Measurements from ENCODE around the gene PIKFYVE.
"Not testable (repeated sequence)": the region's sequence is repeated elsewhere in the genome, so short reads cannot be mapped to it uniquely, and the experiment has no call there.

Gene PIKFYVE, protein sequence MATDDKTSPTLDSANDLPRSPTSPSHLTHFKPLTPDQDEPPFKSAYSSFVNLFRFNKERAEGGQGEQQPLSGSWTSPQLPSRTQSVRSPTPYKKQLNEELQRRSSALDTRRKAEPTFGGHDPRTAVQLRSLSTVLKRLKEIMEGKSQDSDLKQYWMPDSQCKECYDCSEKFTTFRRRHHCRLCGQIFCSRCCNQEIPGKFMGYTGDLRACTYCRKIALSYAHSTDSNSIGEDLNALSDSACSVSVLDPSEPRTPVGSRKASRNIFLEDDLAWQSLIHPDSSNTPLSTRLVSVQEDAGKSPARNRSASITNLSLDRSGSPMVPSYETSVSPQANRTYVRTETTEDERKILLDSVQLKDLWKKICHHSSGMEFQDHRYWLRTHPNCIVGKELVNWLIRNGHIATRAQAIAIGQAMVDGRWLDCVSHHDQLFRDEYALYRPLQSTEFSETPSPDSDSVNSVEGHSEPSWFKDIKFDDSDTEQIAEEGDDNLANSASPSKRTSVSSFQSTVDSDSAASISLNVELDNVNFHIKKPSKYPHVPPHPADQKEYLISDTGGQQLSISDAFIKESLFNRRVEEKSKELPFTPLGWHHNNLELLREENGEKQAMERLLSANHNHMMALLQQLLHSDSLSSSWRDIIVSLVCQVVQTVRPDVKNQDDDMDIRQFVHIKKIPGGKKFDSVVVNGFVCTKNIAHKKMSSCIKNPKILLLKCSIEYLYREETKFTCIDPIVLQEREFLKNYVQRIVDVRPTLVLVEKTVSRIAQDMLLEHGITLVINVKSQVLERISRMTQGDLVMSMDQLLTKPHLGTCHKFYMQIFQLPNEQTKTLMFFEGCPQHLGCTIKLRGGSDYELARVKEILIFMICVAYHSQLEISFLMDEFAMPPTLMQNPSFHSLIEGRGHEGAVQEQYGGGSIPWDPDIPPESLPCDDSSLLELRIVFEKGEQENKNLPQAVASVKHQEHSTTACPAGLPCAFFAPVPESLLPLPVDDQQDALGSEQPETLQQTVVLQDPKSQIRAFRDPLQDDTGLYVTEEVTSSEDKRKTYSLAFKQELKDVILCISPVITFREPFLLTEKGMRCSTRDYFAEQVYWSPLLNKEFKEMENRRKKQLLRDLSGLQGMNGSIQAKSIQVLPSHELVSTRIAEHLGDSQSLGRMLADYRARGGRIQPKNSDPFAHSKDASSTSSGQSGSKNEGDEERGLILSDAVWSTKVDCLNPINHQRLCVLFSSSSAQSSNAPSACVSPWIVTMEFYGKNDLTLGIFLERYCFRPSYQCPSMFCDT (N-terminal part only)

DNA sequence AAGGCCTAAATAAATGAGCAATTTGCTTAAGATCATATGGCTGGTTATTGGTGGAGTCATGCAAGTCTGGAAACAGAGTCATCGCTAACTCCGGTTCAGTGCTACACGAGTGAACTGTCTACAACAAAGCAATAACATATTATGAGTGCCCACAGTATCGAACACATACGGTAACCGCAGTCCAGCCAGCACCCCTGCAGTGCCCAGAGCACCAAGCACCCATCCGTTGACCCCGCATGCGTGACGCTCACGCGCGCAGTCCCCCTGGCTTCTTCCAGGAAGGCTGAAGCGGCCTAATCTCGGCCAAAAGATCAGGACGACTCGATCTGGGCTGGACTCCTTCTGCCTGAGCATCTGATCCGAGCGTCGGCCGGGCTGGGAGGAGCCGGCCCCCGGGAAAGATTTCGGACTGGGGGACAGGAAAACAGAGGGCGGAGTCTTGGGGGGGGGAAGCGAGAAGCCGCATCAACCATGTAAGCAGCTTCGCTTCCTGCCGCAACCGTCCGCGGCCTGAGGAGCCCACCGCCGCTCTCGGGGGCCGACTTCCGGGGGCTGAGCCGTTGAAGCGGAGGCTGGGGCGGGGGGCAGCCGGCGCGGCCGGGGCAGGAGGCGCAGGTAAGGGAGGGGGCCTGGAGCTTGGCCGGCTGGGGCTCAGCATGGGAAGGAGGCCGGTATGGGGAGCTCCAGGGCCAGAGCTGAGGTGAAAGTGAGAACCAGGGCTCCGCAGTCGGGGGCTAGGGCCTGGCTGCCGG, at the start of gene PIKFYVE:
PIKFYVE (plus strand) TSS at position 455 of the 752 bp plus-strand sequence. CDS start 5,265 bp downstream, outside the sequence.
- peak; percentile 96 to 100 (median 98) for DNase-seq
- intact Hi-C loops (cut with DNase I): loop anchor here (1.0 to 5.0 kb wide), 2 partner anchors 11 to 639 kb away; partner anchors contain the start of genes IDH1 and METTL21A

DNA sequence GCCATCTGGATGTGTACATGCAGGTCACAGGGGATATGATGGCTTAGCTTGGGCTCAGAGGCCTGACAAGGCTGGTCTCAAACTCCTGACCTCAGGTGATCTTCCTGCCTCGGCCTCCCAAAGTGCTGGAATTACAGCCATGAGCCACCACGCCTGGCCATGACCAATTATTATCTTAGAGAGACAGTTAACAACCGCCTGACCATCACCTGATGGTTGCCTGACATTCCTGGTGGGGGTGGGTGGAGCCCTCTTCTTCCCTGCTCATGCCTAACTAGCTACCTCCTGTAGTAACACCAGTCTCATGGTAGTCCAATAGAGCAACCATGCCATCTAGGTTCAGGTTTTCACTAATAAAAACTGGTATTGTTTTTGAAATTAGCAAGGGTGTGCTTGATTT, 44.2 kb upstream of the PIKFYVE start:
- DNase-seq; intact Hi-C loops (cut with DNase I): not testable (repeated sequence)

- DNase-seq: no peak
- intact Hi-C loops (cut with DNase I): no loop called here
Observed at GRCh38 chr2:208222351-208222750, 43.7 kb upstream of the PIKFYVE start.

GRCh38 chr2:208224802-208225201, 41.3 kb upstream of the PIKFYVE start:
- intact Hi-C loops (cut with DNase I): no loop called here
- no peak for DNase-seq

GRCh38 chr2:208227581-208228232, 38.3 kb upstream of the PIKFYVE start:
- no peak for DNase-seq
- intact Hi-C loops (cut with DNase I): no loop called here

- intact Hi-C loops (cut with DNase I): no loop called here
- DNase-seq: no peak
Observed at GRCh38 chr2:208228476-208228875, 37.6 kb upstream of the PIKFYVE start.

DNA sequence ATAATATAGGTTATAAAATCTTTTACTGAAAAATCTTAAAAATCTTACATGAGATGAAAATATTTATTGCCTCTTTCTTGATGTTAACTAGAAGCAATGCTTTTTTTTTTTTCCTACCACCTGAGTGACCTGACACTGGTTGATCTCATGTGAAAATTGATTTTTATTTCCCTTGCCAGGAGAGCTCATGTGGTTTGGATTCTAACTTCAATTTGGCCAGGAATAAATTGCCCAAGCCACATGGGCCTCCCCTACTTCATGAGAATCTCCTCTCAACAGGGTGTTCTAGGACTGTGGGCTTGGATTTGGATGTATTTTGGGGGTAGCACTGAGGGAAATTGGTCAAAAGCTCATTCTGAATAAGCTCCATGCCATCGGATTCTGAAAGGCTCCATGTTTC, 31.3 kb upstream of the PIKFYVE start:
- intact Hi-C loops (cut with DNase I): no loop called here
- DNase-seq: no peak

- intact Hi-C loops (cut with DNase I): no loop called here
- no peak for DNase-seq
Observed at GRCh38 chr2:208235860-208236259, 30.2 kb upstream of the PIKFYVE start.

DNA sequence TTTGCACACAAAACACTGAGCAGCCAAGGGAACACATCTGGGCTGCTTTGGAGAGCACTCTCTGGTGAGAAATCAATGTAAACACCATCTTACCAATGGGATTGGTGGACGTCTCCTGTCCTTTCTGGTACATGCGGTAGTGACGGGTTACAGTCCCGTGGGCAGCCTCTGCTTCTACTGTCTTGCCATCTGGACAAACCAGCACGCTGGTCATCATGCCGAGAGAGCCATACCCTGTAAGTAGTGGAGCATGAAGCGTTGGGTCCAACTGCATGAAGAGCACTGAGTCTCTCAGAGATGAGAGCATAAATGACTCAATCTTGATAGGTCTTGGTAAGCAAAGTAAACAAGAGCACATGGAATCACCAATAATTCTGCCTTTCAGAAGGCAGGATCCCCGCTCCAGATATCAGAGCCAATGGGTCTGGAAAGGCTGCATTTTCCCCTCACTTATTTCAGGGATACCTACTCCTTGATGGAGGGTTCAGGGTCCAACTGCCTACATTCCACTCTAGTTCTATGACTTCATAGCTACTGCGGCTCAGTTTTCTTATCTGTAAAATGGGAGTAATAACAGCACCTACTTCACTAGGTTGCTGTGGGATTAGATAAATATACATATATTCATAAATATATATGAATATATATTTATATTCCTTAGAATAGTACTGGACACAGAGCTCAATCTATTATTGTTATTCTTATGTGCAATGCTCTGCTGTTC, 26.1 kb upstream of the PIKFYVE start:
- DNase-seq: no peak
- intact Hi-C loops (cut with DNase I): no loop called here

DNA sequence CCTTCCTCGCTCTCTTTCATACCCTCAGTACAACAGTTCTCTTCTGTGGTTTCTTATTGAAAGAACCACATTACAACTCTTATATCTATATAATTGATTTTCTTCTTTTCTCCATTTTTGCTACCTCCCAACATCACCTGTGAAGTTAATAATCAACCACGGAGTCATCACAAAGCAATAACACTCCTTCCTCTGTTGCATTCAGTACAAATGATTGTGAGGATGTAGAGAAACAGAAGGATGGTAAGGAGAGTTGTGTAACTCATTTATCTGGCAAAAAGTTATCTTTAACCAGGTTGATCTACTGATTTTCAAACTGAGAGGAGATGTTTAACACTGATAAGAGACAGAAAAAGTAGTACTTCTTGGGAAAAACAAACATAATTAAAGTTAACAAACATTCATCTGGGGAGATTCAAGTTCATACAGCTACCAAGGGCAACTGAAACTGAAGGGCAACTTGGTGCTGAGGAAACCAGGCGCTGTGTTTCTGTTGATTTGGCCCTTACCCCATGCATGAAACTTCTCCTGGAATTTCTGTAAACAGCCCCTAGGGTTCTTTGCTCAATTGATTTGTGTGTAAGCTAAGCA, 25.3 kb upstream of the PIKFYVE start:
- no peak for DNase-seq
- intact Hi-C loops (cut with DNase I): no loop called here

- no peak for DNase-seq
- intact Hi-C loops (cut with DNase I): no loop called here
Observed at GRCh38 chr2:208244422-208244821, 21.6 kb upstream of the PIKFYVE start.

DNA sequence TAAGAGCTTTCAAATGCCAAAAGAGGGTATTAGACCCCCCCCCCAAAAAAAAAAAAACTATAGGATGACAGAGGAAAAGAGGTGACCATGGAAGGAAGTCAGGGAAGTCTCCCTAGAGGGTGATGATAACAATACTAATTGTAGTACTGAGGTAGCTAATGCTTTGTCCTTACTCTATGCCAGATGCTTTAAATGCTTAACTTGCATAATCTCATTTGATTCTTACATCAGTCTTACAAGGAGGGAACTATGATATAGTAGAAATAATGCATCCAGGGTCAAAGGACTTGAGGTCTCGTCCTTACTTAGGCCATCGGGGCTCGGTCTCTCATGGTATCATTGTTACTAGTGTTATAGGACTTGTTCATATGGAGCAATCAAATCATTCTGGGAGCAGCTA, 20.3 kb upstream of the PIKFYVE start:
- DNase-seq: no peak
- intact Hi-C loops (cut with DNase I): no loop called here

- DNase-seq: no peak
- intact Hi-C loops (cut with DNase I): no loop called here
Observed at GRCh38 chr2:208248601-208249000, 17.5 kb upstream of the PIKFYVE start.

GRCh38 chr2:208249296-208249695, 16.8 kb upstream of the PIKFYVE start:
- intact Hi-C loops (cut with DNase I): no loop called here
- no peak for DNase-seq

DNA sequence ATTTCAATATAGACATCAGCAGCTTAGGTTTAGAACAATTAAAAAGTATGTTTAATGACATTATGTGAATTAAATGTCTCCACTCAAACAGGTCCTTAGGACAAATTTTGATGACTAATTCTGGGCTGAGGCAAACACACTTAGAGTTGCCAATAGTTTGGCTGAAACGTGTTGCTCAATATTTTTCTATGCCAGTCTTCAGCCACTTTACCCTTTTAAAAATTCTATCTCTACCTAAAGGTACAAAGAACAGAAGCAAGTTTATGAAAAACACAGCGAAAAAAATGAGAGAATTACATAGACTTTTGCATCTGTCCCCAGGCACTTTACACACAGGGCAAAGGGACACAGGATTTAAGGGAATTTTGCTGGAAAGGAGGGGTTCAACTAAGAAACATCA, 15.7 kb upstream of the PIKFYVE start:
- intact Hi-C loops (cut with DNase I): loop anchor here (5.0 kb wide), 1 partner anchor 73 kb away; no protein-coding TSS in a partner anchor
- no peak for DNase-seq

GRCh38 chr2:208251098-208251497, 15.0 kb upstream of the PIKFYVE start:
- no peak for DNase-seq
- intact Hi-C loops (cut with DNase I): loop anchor here (5.0 kb wide), 1 partner anchor 74 kb away; no protein-coding TSS in a partner anchor
